Endodermal cell (in vitro differentiated cells): ENCODE results near the gene FCN2. TPM values are rescaled to one million over a fixed set of nuclear protein-coding genes. Genes with fewer than 3 reads are reported as not detected.

Experiments
- DNase-seq: peaks from one replicate; pipeline ENCODE4 v3.0.0-alpha.2; 2017
- H3K27ac ChIP-seq: 2 replicates; pipeline ENCODE4 v1.5.1; 2013; ENCODE audit warnings: mild to moderate bottlenecking, low read depth, low read length, moderate library complexity
- H3K27me3 ChIP-seq: 2 replicates; pipeline ENCODE4 v1.6.1; 2013; ENCODE audit warnings: mild to moderate bottlenecking, low read length, moderate library complexity; ENCODE audit not compliant: insufficient read depth, control insufficient read depth, poor library complexity, severe bottlenecking
- H3K36me3 ChIP-seq: 2 replicates; pipeline ENCODE4 v1.7.0; 2013; ENCODE audit warnings: mild to moderate bottlenecking, low read length, moderate library complexity; ENCODE audit not compliant: control insufficient read depth, insufficient read depth
- H3K4me1 ChIP-seq: one replicate; pipeline ENCODE4 v1.7.0; 2013; ENCODE audit warnings: low read length; ENCODE audit not compliant: control insufficient read depth, insufficient read depth
- H3K4me3 ChIP-seq: 2 replicates; pipeline ENCODE4 v1.5.1; 2013; ENCODE audit warnings: mild to moderate bottlenecking, low read length, moderate library complexity
- H3K9ac ChIP-seq: 2 replicates; pipeline ENCODE4 v1.6.1; 2013; ENCODE audit warnings: mild to moderate bottlenecking, low read length, moderate library complexity; ENCODE audit not compliant: poor library complexity, severe bottlenecking; ENCODE audit errors: extremely low read depth
- H3K9me3 ChIP-seq: 2 replicates; pipeline ENCODE4 v1.6.1; 2013; ENCODE audit warnings: mild to moderate bottlenecking, low read length, moderate library complexity; ENCODE audit not compliant: control insufficient read depth
- H3K27ac Mint-ChIP-seq: 2 replicates; pipeline ENCODE4 v1.8.0; 2020; ENCODE audit warnings: mixed read lengths
- H3K27me3 Mint-ChIP-seq: 2 replicates; pipeline ENCODE4 v1.8.0; 2021; ENCODE audit warnings: mild to moderate bottlenecking, mixed read lengths; ENCODE audit not compliant: insufficient read depth
- H3K36me3 Mint-ChIP-seq: 2 replicates; pipeline ENCODE4 v1.8.0; 2020; ENCODE audit warnings: low read depth, mixed read lengths
- H3K4me1 Mint-ChIP-seq: 2 replicates; pipeline ENCODE4 v1.8.0; 2020; ENCODE audit warnings: mixed read lengths
- H3K4me3 Mint-ChIP-seq: 2 replicates; pipeline ENCODE4 v1.8.0; 2020; ENCODE audit warnings: mild to moderate bottlenecking, moderate library complexity, mixed read lengths
- H3K9me3 Mint-ChIP-seq: 2 replicates; pipeline ENCODE4 v1.8.0; 2020; ENCODE audit warnings: mild to moderate bottlenecking, mixed read lengths
- CTCF ChIP-seq: fragments of 200-600 bp; sonication (generic); conservative IDR thresholded peaks from 2 replicates; pipeline ENCODE4 v1.5.0; 2021; ENCODE audit warnings: antibody characterized with exemption, mild to moderate bottlenecking
- WGBS, 2 experiments: methylation state at CpG; one replicate each; pipeline versions ENCODE4 v1.1.5 to v1.1.7; 2013; ENCODE audit warnings: missing lambda C conversion rate in 2 of 2, mixed read lengths in 1 of 2; ENCODE audit not compliant: insufficient coverage in 1 of 2, insufficient read length in 1 of 2; 5-methylcytosine and 5-hydroxymethylcytosine counted together
- total RNA-seq, 2 donors: library from RNA; stranded (reverse); fragmentation: NEBNext Ultra II Directional in 1 of 2; extraction: Animal tissue kit (Norgen Biotek cat#: 25700) in 1 of 2; gene quantifications; 2 replicates in 1 of 2; 3 replicates in 1 of 2; pipeline ENCODE4 v1.2.1, GENCODE V29; 2021

The FCN2 gene
- total RNA-seq, 2 donors from 2014 or later: not detected

- DNase-seq: no peak
- Mint-ChIP-seq H3K36me3 (no peaks in the 10 kb centered on the region), H3K9me3 (peaks cover 31% of the 10 kb centered on the region), H3K27ac (no peak overlapping the region), H3K27me3 (peaks cover 3% of the 10 kb centered on the region), H3K4me1 (no peaks in the 10 kb centered on the region), H3K4me3 (no peak overlapping the region)
- no peaks in the 10 kb centered on the region for H3K4me1 ChIP-seq
- TF ChIP-seq CTCF: no peak
- no peaks in the 10 kb centered on the region for H3K27me3 ChIP-seq
- no peak overlapping the region for H3K27ac ChIP-seq
- no peaks in the 10 kb centered on the region for H3K36me3 ChIP-seq
- 95% methylated on average over 14 of the region's 14 CpGs for WGBS, 2 experiments
- H3K9me3 ChIP-seq: peaks cover 9% of the 10 kb centered on the region
- H3K4me3 ChIP-seq: no peak overlapping the region
- no peak overlapping the region for H3K9ac ChIP-seq
Observed at GRCh38 chr9:134896834-134897583, 16.4 kb downstream of the FCN2 start.

GRCh38 chr9:134897584-134898170, 17.1 kb downstream of the FCN2 start:
- DNase-seq: no peak
- Mint-ChIP-seq H3K27ac (no peak overlapping the region), H3K27me3 (peaks cover 3% of the 10 kb centered on the region), H3K36me3 (no peaks in the 10 kb centered on the region), H3K4me3 (no peak overlapping the region), H3K4me1 (no peaks in the 10 kb centered on the region), H3K9me3 (peaks cover 31% of the 10 kb centered on the region)
- H3K4me1 ChIP-seq: no peaks in the 10 kb centered on the region
- peaks cover 9% of the 10 kb centered on the region for H3K9me3 ChIP-seq
- no peaks in the 10 kb centered on the region for H3K36me3 ChIP-seq
- no peak overlapping the region for H3K9ac ChIP-seq
- H3K4me3 ChIP-seq: no peak overlapping the region
- no peak for TF ChIP-seq CTCF
- no peaks in the 10 kb centered on the region for H3K27me3 ChIP-seq
- no peak overlapping the region for H3K27ac ChIP-seq
- 89 to 91% methylated on average over 2 of the region's 2 CpGs for WGBS, 2 experiments

DNA sequence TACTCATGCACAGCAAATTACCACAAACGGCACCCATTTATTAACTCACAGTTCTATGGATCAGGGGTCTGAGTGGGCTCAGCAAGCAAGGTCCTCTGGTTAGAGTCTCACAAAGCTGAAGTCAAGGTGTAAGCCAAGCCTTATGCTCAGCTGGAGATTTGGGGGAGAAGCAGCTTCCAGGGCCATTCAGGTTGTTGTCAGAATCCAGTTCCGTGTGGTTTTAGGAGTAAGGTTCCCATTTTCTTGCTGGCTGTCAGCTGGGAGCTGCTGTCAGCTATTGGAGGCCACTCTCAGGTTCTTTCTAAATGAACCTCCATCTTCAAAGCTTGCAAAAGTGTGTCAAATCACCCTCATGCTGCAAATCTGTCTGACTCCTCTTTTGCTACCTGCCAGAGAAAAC, 17.7 kb downstream of the FCN2 start:
- Histone ChIP-seq H3K4me3 (no peak overlapping the region), H3K9ac (no peak overlapping the region), H3K4me1 (no peaks in the 10 kb centered on the region), H3K27ac (no peak overlapping the region), H3K9me3 (peaks cover 9% of the 10 kb centered on the region), H3K27me3 (no peaks in the 10 kb centered on the region), H3K36me3 (no peaks in the 10 kb centered on the region)
- peaks cover 28% of the 10 kb centered on the region for H3K9me3 Mint-ChIP-seq
- no peak for DNase-seq
- no peak overlapping the region for H3K4me3 Mint-ChIP-seq
- WGBS, 2 experiments: 63 to 79% methylated on average over 1 to 2 of the region's 2 CpGs
- peaks cover 3% of the 10 kb centered on the region for H3K27me3 Mint-ChIP-seq
- H3K4me1 Mint-ChIP-seq: no peaks in the 10 kb centered on the region
- H3K36me3 Mint-ChIP-seq: no peaks in the 10 kb centered on the region
- no peak for TF ChIP-seq CTCF
- no peak overlapping the region for H3K27ac Mint-ChIP-seq
